HG02763 (cell line): ENCODE measurements around the gene TMEM9B.
"Not testable (repeated sequence)": the region's sequence is repeated elsewhere in the genome, so short reads cannot be mapped to it uniquely, and the experiment has no call there.

Experiments
- ATAC-seq: cut with Tn5 transposase; IDR thresholded peaks from one replicate; pipeline ENCODE4 v1.9.1; 2021; ENCODE audit warnings: mild to moderate bottlenecking, moderate library complexity; ENCODE audit not compliant: unreplicated experiment

The TMEM9B gene

DNA sequence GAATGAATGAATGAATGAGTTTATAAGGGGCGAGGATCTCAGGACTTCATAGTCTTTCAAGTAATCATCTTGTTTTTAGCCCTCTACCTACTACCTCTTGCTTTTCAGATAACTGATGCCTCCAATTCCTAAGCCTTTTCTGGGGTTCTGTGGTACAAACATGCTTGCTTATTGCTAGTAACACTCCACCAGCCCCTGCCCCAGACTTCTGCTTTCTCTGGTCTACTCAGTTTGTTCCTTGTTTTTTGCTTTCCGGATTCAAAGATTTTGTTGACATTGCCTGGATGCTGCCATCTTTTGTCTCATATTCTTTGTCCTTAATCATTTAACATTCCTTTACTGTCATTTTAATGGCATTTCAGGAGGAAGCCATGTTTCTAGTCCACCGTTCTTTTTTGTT lies 8.9 kb upstream of the TMEM9B start:
- no peak for ATAC-seq

DNA sequence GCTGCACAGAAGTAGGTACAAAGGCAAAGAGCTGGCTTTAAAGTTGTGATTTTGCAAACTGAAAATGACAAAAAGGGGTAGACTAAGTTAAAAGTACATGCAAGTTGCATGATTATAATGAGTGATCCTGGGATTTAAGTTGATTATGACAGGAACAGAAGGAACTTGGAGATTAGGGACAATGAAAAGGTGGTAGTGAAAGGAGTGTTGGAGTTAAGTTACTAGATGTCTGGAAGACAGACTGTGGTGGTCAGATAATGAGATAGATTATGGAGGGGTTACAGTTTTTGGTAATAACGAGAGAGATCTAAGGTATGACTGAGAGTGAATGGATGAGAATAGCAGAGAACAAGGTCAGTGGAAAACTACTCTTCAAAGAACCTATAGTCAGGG lies 7.7 kb upstream of the TMEM9B start:
- no peak for ATAC-seq

DNA sequence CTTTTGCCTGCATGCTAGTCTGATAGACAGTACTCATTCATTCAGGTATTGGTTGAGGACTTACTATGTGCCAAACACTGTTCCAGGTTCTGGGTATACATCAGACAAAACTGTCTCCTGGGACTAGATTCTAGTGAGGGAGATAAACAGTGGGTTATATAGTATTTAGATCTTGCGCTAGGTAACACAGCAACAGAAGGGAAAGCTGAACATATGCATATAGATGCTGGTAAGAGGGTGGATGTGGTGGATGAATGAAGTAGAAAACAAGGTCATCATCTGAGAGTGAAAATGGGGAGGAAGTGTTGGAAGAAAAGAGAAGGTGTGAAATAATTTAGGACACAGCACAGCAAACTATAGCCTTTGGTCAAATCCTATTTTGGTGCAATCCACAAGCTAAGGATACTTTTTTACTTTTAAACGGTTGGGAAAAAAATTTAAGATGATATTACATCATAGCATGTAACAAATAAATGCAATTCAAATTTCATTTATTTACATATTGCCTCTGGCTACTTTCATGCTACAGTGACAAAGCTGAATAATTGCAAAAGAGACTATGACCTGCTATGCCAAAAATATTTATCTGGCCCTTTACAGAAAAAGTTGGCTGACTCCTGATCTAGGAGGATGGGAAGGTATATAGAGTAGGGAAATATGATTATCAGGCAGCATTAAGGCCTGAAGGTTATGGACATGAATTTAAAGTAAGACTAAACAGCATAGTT lies 7.1 kb upstream of the TMEM9B start:
- no peak for ATAC-seq

DNA sequence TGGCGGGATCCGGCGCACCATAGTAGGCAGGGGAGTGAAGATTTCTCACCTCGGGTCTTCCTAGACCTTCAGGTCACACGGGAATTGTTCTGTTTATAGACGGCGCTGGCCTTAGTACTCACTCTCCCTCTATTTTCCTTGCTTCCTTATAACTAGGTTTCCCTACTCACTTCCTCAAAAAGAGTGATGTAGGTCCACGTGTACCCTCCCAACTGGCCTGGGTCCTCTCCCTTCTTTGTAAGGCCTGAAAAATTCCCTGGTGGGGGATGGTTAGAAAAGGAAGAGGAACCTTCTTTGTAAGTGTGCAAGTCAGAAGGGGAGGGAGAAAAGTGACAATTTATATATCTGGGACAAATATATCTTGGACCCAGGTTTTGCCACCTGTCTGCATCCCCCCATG lies 2.9 kb upstream of the TMEM9B start:
- no peak for ATAC-seq

DNA sequence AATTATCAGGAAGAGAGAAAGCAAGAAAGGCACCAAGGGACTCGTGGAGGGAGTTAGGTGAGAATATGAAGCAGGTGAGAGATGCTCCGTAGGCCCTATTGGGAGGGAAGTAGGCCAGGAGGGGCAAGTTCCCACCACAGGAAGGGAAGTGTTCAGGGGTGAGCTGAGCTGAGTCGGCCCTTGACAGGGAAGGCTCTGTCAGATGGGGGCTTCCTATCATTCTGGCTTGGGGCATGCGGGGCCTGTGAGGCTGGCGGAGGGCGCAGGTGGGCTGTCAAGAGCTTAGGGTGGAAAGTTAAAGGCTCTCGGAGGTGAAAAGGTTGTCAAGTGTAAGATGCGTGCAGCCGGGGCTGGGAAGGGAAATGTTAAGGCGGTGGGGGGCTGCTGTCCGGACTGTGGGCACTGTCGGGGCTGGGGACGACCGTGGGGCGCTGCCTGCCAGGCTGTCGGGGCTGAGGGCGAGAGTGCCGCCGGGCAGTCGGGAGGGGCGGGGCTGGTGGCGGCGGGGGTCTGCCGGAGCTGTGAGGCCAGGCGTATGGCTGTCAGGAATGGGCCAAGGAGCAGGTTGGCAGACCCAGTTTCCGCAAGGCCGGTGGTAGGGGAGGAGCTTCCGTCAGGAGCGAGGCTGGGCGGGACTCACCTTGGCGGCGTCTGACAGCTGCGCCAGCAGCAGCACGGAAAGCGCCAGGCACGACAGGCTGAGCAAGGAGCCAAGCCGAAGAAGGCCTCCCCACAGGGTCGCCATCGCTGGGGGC lies 496 bp downstream of the TMEM9B start:
- peak; percentile 62 for ATAC-seq

GRCh38 chr11:8962841-8963240 lies 1.4 kb downstream of the TMEM9B start:
- ATAC-seq, result no peak

DNA sequence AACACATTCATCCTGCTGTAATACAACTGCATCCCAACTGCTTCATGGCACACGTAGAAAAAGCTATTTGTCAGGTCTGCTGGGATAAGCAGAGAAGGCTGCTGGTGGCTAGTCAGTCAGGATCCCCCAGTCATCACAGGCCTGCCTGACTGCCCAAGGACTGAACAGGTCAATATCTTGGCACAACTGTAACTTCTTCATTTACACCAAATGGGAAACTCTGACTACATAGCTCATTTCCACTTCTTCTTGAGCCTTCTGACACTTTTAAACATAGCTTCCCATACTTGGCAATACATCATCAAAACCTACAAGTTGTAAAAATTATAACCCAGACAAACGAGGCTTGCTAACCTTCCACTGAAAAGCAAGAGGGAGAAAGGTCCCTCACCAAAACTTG lies 2.8 kb downstream of the TMEM9B start:
- no peak for ATAC-seq

DNA sequence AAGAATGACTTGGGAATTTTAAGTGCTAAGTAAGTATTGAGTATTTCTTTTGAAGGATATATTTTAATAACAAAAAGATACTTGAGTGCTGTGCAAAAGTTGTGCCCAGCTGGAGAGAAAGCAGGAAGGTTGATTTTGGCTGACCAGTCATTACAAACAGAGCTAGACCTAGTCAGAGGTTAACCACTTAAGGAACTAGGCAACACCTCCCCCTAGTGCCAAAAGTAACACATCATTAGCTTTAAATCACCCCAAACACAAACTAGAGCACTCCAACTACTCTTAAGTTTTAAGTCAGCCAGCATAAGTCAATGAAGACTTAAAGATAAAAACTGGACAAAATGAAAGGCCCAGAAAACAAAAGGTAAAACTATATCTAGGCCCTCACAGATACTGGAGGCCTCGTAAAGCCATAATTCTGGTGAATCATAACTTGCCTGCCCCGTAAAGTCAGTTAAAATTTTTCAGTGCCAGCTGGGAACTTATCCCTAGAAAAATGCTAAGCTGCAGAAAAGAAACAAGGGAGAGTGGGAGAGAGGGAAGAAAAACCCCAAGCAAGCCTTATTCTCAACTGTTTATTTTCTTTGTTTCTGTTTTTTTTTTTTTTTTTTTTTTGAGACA lies 4.6 kb downstream of the TMEM9B start:
- peak; percentile 25 for ATAC-seq

GRCh38 chr11:8956860-8957259 lies 7.4 kb downstream of the TMEM9B start:
- no peak for ATAC-seq

DNA sequence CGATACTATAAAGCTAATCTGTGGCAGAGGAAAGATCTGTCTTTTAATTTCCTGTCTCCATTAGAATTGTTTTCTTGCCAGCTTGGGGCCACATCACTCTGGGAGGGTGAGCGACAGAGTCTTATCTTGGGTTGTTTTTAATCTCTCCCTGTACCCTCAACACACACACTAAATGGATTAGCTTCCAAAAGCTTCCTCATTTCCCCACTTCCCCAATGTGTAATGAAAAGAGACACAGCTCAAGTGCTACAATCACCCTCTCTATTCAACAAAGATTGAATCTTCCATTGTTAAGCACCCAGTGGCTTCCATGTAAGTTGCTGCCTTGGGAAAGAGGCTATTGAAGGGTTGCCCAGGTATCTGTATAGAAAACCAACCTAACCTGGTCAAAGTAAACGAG lies 15.4 kb downstream of the TMEM9B start:
- ATAC-seq, result no peak

- no peak for ATAC-seq
These were observed 16.9 kb downstream of the TMEM9B start for GRCh38 chr11:8947230-8947943.

- ATAC-seq, result no peak
These were observed 21.6 kb downstream of the TMEM9B start, which contains the start of gene ASCL3 for GRCh38 chr11:8942518-8943066. TSS of gene ASCL3 (minus strand) at chr11:8943016. CDS start at chr11:8938161, 4,855 bp downstream.

DNA sequence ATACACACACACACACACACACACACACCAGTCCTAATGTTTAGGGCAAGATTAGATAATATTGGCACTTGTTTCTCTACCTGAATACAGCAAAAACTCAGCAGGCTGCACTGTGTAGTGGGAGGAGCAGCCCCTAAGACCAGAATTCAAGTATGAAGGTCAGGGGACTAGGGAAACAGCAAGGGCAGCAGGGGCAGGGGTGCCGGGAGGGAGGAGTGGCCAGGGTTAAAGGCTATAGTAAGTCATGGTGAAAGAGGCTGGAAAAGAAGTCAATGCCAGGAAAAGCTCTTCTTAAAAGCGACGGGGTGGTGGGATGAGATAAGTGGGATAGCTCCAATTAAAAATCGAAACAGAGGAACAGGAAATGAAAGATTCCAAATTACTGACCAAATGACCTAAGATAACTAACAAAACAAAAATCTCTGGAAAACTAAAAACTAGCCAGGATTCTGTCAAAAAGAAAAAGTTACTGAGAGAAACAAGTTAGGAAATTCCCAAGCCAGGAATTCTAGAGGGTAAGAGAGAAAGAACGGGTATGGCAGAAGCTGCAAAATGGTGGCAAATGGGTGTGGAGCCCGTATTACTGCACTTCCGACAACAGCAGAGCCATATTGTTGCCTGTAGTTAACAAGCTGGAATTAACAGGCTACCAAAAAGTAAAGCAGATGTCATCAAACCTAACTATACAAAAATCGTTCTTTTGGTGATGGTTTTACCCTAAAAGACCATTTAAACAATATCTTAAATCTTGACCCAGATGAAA lies 22.7 kb downstream of the TMEM9B start:
- no peak for ATAC-seq

GRCh38 chr11:8937659-8938058 lies 26.6 kb downstream of the TMEM9B start:
- no peak for ATAC-seq

GRCh38 chr11:8937159-8937558 lies 27.1 kb downstream of the TMEM9B start:
- ATAC-seq, result no peak

- not testable (repeated sequence) for ATAC-seq
These were observed 28.5 kb downstream of the TMEM9B start for GRCh38 chr11:8935789-8936188.

DNA sequence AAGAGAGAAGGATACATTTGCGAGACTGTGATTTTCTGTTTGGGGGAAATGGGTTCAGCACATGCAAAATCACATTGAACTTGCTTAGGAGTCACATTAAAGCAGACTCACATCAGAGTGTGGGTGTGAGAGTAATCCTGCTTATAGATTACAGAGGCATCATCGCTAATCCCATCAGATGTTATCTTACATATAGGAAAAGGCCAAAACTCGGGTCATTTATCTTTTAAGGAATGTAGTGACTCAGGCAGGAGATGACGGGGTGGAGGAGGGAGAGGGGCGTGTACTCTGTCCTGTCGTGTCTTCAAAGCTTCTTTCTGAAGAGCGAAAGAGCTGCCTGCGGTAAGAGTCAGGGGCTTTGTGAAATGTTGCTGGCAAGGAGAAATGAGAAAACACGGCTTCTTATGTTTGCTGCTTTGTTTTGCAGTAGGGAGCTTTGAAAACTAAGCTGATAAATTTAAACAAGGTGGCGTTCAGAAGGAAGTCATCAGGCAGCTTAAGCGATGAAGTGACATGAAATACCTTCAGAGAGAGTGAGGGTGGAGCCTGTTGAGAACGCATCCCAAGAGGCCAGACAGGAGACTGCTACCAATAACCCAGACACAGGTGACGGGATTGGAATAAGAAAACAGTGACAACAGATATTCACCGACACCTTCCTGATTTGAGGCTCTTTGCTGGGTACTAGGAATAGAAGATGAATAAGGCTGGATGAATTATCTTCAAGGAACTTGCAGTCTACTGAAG lies 29.3 kb downstream of the TMEM9B start:
- no peak for ATAC-seq

DNA sequence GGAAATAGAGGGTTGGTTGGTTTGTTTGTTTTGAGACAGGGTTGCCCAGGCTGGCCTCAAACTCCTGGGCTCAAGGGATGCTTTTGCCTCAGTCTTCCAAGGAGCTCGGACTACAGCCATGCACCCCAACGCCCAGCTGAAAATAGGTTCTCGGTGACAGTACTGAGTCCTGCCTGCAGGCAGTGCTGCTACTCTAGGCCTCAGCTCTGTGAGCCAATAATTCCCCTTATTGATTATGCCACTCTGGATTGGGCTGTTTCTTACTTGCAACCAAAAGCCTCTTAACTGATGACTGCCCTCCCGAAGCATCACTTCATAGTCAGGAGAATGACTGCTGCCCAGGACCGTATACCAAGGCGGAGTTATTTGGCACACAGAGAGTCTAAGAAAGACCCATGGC lies 30.3 kb downstream of the TMEM9B start:
- no peak for ATAC-seq

GRCh38 chr11:8932564-8933180 lies 31.6 kb downstream of the TMEM9B start, which contains the start of gene C11orf16:
TSS of gene C11orf16 (minus strand) at chr11:8932947. CDS start at chr11:8932308, 639 bp downstream.
- ATAC-seq, result no peak
